Measurements from ENCODE around the gene GSDME.
"Not testable (repeated sequence)": the region's sequence is repeated elsewhere in the genome, so short reads cannot be mapped to it uniquely, and the experiment has no call there.

Gene GSDME

DNA sequence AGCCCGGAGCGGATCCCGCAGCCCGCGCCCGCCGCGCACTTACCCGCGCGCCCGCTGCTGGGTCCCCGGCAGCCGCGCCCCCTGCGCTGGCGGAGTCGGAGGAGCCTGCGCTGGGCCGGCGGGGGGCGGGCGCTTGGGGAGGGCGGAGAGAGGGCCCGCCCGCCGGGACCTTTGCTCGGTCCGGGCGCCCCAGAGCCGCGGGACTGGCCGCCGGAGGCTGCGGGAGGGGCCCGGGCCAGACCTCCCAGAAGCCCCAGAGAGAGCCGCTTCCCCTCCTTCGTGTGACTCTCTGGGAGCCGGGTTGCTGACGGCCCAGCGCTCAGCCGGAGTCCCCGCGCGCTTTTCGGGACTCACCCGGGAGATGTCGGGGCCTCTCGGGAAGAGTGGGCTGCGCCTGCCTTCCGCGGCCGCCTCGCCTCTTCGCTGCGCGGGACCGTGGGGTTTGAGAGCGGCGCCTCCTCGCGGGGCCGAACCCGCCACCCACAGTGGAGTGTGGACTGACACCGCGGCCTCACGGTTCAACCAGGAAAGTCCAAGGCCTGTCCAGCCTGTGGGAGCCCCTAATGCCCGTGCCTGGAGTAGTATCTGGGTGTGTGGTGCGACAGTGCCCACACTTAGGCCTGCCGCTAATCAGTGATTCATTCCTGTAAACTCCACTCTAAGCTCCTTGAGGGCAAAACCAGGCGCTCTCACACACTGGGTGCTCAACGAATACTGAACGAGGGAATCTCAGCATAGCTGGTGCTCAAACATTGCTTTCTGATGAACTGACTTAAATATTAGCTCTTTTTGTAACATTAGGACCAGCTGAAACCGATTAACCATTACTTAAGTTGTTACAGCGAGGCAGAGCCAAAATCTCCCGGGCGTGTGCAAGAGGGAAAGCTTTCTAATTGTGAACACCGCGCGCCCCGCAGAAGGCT is at the start of gene GSDME:
Gene GSDME, minus strand, starts transcription at position 112 of the 923 bp plus-strand sequence. CDS start 7,690 bp downstream, outside the sequence.
- DNase-seq, result no peak

GRCh38 chr7:24802300-24802699 is 45.0 kb upstream of the GSDME start:
- DNase-seq, result no peak

GRCh38 chr7:24801883-24802282 is 44.6 kb upstream of the GSDME start:
- DNase-seq, result no peak

DNA sequence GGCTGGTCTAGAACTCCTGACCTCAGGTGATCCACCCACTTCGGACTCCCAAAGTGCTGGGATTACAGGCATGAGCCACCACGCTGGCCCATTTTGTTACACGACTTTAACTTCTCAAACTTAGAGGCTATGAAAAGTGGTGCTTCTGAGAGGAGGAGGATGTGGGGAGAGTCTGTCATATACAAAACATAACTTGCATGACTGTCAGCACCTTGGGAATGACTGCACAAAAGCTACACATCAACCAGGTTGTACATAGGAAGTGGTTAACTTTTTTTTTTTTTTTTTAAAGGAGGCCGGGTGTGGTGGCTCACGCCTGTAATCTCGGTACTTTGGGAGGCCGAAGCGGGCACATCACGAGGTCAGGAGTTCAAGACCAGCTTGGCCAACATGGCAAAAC is 43.4 kb upstream of the GSDME start:
- no peak for DNase-seq

GRCh38 chr7:24800073-24800472 is 42.8 kb upstream of the GSDME start:
- no peak for DNase-seq

DNA sequence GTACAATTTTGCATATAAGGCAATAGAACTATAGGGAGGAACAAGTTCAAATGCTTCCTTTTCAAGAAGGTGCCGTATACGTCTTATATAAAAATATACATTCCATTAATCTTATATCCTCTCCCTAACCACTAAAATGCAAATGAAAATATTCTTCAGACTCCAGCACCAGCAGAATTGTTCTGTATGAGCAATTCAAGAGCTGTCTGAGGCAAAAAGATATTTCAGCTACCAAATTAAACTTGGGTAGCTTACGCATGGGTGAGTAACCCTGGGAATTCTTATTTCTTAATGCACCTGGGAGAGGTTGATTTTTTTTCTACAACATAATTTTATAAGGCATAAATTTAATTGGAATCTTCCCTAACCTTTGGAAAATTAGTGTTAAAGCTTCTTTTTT is 42.2 kb upstream of the GSDME start:
- DNase-seq, result no peak

- no peak for DNase-seq
Measured at GRCh38 chr7:24798261-24798660, 41.0 kb upstream of the GSDME start.

- DNase-seq, result no peak
Measured at GRCh38 chr7:24797270-24797669, 40.0 kb upstream of the GSDME start.

GRCh38 chr7:24795407-24795767 is 38.1 kb upstream of the GSDME start:
- no peak for DNase-seq

GRCh38 chr7:24794751-24795406 is 37.6 kb upstream of the GSDME start:
- not testable (repeated sequence) for DNase-seq

DNA sequence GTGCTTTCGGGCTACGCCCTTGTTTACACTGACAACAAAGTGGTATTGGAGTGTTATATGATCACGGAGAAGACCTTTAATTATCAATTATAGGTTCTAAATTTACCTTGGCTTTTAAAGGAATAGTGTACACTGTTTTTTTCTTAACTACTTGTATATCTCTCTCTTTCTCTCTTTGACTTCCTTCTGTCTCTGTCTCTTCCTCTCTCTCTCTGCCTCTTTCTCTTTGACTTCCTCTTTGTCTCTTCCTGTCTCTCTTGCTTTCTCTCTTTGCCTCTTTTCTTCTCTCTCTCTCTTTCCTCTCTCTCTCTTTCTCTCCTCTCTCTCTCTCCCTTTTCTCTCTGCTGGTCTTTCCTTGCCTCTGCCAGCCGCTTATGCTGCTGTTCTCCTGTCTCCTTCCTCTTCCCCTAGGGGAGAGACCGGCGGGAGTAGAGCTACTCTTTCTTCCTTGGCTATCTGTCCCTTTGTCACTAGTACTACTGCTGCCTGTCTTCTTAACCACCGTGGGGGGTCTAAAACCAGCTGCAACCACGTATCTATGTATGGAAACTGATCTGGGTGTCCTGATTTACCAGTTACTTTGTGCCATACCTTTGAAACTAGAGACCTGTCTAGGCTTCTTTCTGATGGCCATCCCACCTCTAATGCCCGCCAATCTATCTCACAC is 36.9 kb upstream of the GSDME start:
- no peak for DNase-seq

DNA sequence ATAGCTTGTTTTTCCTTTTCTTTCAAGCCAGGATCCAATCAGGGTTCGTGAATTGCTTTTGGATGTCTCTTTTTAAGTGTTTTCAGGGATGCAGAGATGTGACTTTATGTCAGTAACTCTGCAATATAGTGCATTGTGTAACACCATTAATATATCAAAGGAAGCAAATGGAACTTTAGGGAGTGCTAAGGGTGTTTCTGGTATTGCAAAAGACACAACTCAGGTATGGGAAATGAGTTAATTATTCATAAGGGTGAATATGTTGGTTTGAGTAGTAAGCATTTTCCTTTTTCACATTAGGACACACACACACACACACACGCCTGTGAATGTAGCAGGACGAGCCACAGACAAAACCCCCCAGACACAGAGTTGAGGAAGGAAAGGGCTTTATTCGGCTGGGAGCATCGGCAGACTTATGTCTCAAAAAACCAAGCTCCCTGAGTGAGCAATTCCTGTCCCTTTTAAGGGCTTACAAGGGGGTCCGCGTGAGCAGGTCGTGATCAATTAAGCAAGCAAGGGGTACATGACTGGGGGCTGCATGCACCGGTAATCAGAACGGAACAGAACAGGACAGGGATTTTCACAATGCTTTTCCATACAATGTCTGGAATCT is 31.8 kb upstream of the GSDME start:
- no peak for DNase-seq

DNA sequence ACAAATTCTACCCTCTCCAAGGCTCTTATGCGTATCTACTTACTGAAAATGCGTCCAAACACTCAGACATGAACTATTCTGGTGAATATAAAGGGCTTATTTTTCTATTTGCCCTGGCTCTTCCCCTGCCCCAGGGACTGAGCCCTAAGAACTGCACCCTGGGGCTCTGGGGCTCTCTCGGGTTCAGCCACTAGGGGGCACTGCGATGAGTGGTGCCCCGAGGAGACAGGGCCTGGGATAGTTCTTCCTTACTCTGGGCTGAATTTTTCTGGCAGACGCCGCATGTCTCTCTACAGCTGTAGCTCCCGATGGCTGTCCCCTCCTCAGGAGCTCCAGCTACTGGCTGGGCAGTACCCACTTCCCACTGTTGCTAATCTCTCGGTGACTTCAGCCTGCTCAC is 30.8 kb upstream of the GSDME start:
- DNase-seq, result no peak

DNA sequence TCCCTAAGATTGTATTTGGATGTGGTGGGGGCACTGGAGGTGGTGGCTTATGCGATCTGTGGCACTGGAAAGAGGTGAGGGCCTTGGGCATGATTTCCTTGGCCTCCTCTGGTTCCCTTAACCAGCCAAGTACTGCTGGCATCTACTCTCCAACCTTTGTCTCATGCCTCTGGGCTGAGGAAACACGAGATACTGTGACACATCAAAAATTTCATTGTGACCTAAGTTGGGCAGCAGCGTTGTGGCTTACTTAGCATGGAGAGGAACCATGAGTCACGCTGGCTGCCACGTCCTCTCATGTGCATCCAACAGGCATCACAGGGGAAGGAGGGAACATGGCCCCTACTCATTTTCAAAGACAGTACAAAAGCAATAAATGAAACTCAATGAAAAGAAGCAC is 29.7 kb upstream of the GSDME start:
- no peak for DNase-seq

- DNase-seq, result no peak
Measured at GRCh38 chr7:24786306-24786705, 29.0 kb upstream of the GSDME start.

DNA sequence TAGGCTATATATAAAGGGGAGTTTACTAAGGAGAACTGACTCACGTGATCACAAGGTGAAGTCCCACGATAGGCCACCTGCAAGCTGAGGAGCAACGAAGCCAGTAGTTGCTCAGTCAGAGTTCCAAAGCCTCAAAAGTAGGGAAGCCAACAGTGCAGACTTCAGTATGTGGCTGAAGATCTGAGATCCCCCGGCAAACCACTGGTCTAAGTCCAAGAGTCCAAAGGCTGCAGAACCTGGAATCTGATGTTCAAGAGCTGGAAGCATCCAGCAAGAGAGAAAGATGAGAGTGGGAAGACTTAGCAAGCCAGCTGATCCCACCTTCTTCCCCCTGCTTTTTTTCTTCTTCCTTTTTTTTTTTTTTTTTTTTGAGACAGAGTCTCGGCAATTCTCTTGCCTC is 27.0 kb upstream of the GSDME start:
- DNase-seq, result no peak

DNA sequence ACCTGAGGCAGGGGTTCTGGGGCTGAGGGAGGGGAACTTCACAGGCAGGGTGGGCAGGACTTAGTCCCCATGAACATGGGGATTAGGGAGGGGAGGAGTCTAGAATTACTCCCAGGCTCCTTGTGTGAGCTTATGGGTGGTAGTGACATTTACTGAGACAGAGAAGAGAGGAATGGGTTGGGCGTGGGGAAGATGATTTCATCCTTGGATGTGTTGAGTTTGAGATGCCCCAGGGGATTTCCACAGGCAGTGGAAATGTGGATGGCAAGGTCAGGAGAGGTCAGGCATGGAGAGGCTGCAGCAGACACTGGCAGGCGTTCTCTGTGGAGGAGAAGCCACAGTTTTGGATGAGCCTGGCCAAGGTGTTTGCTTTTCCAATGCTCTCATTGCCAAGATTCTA is 26.4 kb upstream of the GSDME start:
- no peak for DNase-seq

GRCh38 chr7:24781106-24781505 is 23.8 kb upstream of the GSDME start:
- no peak for DNase-seq

- no peak for DNase-seq
Measured at GRCh38 chr7:24779283-24779655, 22.0 kb upstream of the GSDME start.

DNA sequence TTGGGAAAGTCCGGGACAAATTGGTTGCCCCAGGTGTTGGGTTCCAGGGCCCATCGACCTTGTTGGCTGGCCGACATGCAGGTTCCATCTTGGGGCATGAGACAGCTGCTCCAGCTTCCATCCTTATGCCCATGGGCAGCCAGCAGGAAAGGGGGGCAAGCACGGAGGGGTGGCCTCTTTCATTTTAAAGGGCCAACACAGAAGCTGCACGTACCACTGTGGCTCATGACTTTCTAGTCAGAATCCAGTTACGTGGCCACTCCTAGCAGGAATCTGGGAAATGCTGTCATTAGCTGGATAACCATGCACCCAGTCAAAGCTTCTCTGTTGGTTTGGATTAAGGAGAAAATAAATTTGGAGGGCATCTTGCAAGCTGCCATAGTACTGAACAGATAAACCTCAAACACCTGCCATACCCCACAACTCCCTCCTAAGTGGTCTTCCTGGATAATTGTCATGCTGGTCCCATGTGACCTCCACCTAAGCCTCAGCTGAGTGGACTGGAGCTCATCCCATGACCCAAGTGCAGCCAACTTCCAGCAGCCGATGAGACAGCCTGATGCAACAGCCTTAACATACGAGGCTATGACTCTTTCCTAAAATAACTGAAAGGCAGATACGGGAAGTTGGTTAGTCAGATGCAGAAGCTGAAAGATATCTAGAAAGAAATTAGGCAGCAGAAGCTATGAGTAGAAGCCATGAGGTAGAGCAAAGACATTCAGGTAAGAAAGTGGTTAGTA is 21.4 kb upstream of the GSDME start:
- DNase-seq, result no peak

DNA sequence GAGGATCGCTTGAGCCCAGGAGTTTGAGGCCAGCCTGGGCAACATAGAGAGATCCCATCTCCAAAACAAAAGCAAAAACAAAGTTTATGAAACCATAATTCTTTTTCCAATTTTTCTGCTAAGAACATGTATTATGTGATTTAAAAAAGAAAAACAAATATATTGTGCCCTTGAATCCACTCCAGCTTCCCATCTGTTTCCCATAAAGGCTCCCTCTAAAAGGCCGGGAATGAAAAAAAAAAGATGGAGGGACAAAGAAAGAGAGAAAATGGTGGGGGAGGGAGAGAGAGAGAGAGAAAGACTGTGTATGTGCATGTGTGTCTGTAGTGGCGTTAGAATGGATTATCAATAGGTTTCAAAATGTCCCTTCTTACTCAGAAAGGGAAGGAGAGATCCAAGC is 20.5 kb upstream of the GSDME start:
- DNase-seq, result no peak

- DNase-seq, result no peak
Measured at GRCh38 chr7:24773646-24774045, 16.4 kb upstream of the GSDME start.

DNA sequence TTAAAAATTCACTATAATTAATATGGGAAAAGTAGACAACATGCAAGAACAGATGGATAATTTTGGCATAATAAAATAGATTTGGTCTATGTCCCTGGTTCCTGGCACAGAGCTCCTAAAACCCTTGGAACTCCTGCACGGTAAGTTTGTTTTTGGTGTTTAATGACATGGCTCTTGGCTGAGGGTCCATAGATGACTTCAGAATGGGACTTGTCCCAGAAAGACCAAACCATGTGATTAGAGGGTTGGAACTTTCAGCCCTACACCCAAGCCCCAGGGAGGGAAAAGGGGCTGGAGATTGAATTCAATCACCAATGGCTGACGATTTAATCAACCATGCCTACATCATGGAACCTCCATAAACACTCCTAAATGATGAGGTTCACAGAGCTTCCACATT is 12.6 kb upstream of the GSDME start:
- no peak for DNase-seq
